ENCODE data around the gene SEC24C.

GRCh38 chr10:73807471-73807870 is 63.3 kb downstream of the SEC24C start:
- no peak for TF ChIP-seq CTCF (IDR thresholded peaks at IDR 0.05)
- no peak for TF ChIP-seq POLR2A (IDR thresholded peaks at IDR 0.05)

Data from thyroid gland (tissue), 4 donors.